Right lobe of liver (tissue), 6 donors: ENCODE measurements around the gene TSPYL2. TPM values are rescaled to one million over a fixed set of nuclear protein-coding genes. Genes with fewer than 3 reads are reported as not detected.

Source experiments
- ATAC-seq, 4 donors: fragments of 200-7000 bp; cut with Tn5 transposase; one replicate each; pipeline ENCODE4 v1.9.1; 2020; ENCODE audit warnings: mild to moderate bottlenecking in 4 of 4, moderate library complexity in 4 of 4
- DNase-seq, 3 donors: peaks; one replicate each; pipeline ENCODE4 v3.0.0-alpha.2; 2020
- H3K27ac ChIP-seq, 3 donors: fragments of 200-600 bp; one replicate each; pipeline ENCODE4 v1.8.0; 2022
- H3K27me3 ChIP-seq, 2 donors: fragments of 200-600 bp; one replicate each; pipeline ENCODE4 v1.8.0; 2022
- H3K36me3 ChIP-seq, 4 donors: fragments of 200-600 bp; sonication (generic) in 1 of 4; one replicate each; pipeline versions ENCODE4 v1.5.1 to v1.8.0; 2017 to 2022; ENCODE audit warnings: control low read depth in 1 of 4
- H3K4me1 ChIP-seq, 4 donors: fragments of 200-600 bp; sonication (generic) in 1 of 4; one replicate each; pipeline versions ENCODE4 v1.5.1 to v1.8.0; 2017 to 2022; ENCODE audit warnings: control low read depth in 1 of 4
- H3K4me3 ChIP-seq, 3 donors: fragments of 200-600 bp; one replicate each; pipeline ENCODE4 v1.8.0; 2022
- H3K9me3 ChIP-seq, 4 donors: fragments of 200-600 bp; sonication (generic) in 1 of 4; one replicate each; pipeline versions ENCODE4 v1.5.1 to v1.8.0; 2017 to 2022; ENCODE audit warnings: control low read depth in 1 of 4
- POLR2A ChIP-seq: fragments of 450-650 bp; IDR thresholded peaks from one replicate; pipeline ENCODE4 v1.6.1; 2017; ENCODE audit warnings: antibody characterized with exemption, mild to moderate bottlenecking
- WGBS: methylation state at CpG from one replicate; pipeline ENCODE4 v1.1.6; 2018; ENCODE audit warnings: low coverage, low lambda C conversion rate; ENCODE audit not compliant: insufficient coverage; ENCODE audit errors: missing lambda C conversion rate; 5-methylcytosine and 5-hydroxymethylcytosine counted together
- intact Hi-C, 2 donors: fragments of 100-400 bp; cut with DNase I; formaldehyde crosslinking; loops; one replicate each; pipeline versions ENCODE4 v1.11.2 to v1.14.1; 2022
- total RNA-seq, 6 experiments: library from RNA; depleted of rRNA in 2 of 6; stranded (reverse); fragments of >200 nt in 2 of 6; fragmentation: NEBNext Ultra II Directional in 3 of 6; extraction: Animal tissue kit (Norgen Biotek cat#: 25700) in 3 of 6; gene quantifications; one replicate each; pipeline versions ENCODE4 v1.1.0 to v1.2.4, GENCODE V29; 2016 to 2023
- TF ChIP-seq, protein P1 (sequence below), 4 donors: fragments of 200-600 bp in 3 of 4; fragments of 450-650 bp in 1 of 4; IDR thresholded peaks; one replicate each; pipeline versions ENCODE4 v1.5.1 to v1.8.0; 2016 to 2022; ENCODE audit warnings: antibody characterized with exemption in 4 of 4, mild to moderate bottlenecking in 2 of 4
- donor health status: DM: no; HTN: yes; CAD: no.
- donor health status: DM: no; HTN: no; CAD: no.
- donor health status: DM: no; HTN: no; CAD: no.
- donor health status: DM: no; HTN: yes; CAD: no.
- donor health status: DM: no; HTN: yes; CAD: no.

Gene TSPYL2
- total RNA-seq, 6 experiments from 2014 or later: 2.8 to 8.8 (median 4.9) TPM

DNA sequence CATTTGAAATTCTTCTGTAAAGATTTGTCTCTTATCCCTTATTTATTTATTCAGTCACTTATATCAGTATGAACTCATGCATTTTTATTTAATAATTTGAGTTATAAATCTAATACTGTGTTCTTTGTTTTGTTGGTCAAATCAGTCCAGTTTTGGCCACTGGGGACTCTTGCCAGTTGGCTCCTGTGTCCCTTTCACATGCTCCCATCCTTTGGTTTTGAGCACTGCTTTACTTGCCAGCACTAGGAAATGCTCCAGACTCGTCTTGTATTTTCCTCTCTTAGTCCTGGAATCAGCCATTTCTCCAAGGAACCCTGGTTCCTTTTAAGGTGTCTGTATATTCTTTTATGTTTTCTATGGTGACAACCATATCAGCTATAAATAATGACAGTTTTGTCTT is 39.8 kb downstream of the TSPYL2 start:
- intact Hi-C loops: no loop called here
- no peak for DNase-seq
- peaks cover 0 to 5% of the 10 kb centered on the region in 2 donors for H3K27me3 ChIP-seq
- ATAC-seq: peak in 1 of 4 donors; percentile 32
- TF ChIP-seq POLR2A: no peak
- TF ChIP-seq, protein P1, sequence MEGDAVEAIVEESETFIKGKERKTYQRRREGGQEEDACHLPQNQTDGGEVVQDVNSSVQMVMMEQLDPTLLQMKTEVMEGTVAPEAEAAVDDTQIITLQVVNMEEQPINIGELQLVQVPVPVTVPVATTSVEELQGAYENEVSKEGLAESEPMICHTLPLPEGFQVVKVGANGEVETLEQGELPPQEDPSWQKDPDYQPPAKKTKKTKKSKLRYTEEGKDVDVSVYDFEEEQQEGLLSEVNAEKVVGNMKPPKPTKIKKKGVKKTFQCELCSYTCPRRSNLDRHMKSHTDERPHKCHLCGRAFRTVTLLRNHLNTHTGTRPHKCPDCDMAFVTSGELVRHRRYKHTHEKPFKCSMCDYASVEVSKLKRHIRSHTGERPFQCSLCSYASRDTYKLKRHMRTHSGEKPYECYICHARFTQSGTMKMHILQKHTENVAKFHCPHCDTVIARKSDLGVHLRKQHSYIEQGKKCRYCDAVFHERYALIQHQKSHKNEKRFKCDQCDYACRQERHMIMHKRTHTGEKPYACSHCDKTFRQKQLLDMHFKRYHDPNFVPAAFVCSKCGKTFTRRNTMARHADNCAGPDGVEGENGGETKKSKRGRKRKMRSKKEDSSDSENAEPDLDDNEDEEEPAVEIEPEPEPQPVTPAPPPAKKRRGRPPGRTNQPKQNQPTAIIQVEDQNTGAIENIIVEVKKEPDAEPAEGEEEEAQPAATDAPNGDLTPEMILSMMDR (IDR thresholded peaks at IDR 0.05): no peak
- no peak overlapping the region for H3K4me3 ChIP-seq
- no peaks in the 10 kb centered on the region for H3K9me3 ChIP-seq
- WGBS: 33% methylated on average over 1 of the region's 1 CpG
- H3K27ac ChIP-seq: no peak overlapping the region
- H3K4me1 ChIP-seq: no peaks in the 10 kb centered on the region
- H3K36me3 ChIP-seq: no peaks in the 10 kb centered on the region

DNA sequence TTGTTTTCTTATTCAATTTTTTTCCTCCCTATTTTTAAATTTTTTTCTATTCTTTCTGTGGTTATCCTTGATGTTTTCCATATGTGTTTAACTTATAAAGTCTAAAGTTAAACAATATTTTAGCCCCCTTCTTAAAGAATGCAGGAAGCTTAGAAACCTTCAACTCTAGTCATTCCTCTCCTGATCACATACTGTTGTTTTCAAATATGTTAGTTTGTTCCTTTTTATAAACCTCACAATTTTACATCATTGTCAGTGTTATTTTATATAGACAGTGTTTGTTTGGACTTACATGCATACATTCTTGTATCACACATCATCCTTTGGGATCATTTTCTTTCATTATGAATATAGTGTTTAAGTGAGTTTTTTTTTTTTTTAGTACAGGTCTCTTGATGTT is 43.3 kb downstream of the TSPYL2 start:
- no peak for TF ChIP-seq POLR2A
- TF ChIP-seq, protein P1 (IDR thresholded peaks at IDR 0.05): no peak
- H3K4me3 ChIP-seq: no peak overlapping the region
- no peaks in the 10 kb centered on the region for H3K27me3 ChIP-seq
- H3K9me3 ChIP-seq: no peaks in the 10 kb centered on the region
- H3K4me1 ChIP-seq: no peaks in the 10 kb centered on the region
- H3K27ac ChIP-seq: no peak overlapping the region
- no peak for ATAC-seq
- no peak for DNase-seq
- no peaks in the 10 kb centered on the region for H3K36me3 ChIP-seq
- intact Hi-C loops: no loop called here

DNA sequence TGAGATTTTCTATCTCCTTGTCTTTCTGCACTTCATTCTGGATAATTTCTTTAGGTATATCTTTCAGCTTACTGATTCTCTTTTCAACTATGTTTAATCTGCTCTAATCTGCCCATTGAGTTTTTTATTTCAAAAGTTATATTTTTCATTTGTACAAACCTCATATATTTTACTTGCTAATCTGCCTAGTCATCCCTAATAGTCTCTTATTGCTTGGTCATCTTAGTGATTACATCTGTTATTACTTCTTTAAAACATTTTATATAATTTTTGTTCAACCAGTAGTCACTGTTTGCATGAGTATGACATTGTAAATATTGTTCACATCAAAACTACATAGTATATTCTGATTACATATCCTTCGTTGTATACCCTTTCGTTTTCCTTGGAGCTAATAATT is 44.2 kb downstream of the TSPYL2 start:
- H3K4me1 ChIP-seq: no peaks in the 10 kb centered on the region
- H3K27ac ChIP-seq: no peak overlapping the region
- 66% methylated on average over 2 of the region's 2 CpGs for WGBS
- intact Hi-C loops: no loop called here
- DNase-seq: no peak
- no peaks in the 10 kb centered on the region for H3K9me3 ChIP-seq
- TF ChIP-seq, protein P1 (IDR thresholded peaks at IDR 0.05): no peak
- no peak for TF ChIP-seq POLR2A
- ATAC-seq: no peak
- H3K4me3 ChIP-seq: no peak overlapping the region
- no peaks in the 10 kb centered on the region for H3K36me3 ChIP-seq
- H3K27me3 ChIP-seq: no peaks in the 10 kb centered on the region

DNA sequence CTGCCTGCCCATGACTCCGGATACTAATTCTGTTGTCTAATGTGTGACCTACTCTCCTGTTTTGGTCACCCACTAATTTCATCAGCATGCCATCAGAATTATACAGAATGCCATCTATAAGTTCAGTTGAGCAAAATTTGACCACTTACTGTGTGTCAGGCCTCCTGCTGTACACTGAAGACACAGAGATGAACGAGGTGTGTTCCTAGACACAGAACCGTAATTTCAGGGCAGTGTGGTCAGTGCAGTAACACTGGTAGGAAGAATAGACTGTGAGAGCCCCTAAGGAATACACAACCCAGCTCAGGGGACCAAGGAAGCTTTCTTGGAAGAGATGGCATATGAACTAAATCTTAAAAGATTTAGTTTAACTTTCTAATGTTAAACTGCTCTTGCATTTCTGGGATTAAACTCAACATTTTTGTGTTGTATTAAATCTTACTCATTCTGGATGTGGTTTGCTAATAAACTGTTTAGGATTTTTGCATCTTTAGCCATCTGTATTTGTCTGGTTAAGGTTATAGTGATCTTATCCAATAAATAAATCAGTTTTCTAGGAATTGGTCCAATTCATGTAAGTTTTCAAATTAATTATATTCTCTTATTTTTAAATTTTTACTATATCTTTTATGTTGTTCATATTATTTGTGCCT is 46.1 kb downstream of the TSPYL2 start:
- Histone ChIP-seq H3K27me3 (no peaks in the 10 kb centered on the region), H3K9me3 (no peaks in the 10 kb centered on the region), H3K27ac (no peak overlapping the region), H3K4me1 (no peaks in the 10 kb centered on the region), H3K4me3 (no peak overlapping the region), H3K36me3 (no peaks in the 10 kb centered on the region)
- ATAC-seq (no peak), DNase-seq (no peak)
- WGBS: 69% methylated on average over 2 of the region's 3 CpGs
- intact Hi-C loops: no loop called here
- TF ChIP-seq, protein P1 (IDR thresholded peaks at IDR 0.05): no peak
- TF ChIP-seq POLR2A: no peak

DNA sequence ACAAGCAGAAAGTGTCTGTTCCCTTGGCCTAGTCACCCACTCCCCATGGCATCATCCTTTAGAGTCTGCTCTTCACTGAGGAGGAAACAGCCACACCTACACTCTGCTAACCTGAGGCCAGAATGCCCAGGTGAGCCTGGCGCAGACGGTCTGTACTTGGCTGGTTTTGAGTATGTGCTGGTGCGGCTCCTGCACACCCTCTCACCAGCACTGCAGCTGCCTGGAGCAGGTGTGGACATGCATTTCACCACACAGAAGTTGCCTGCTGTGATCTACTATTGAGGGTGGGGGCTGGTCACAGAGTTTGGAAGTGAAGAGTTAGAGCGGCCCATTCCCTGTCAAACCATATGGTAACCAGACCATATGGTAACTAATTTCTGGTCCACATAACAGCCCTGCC is 51.2 kb downstream of the TSPYL2 start:
- no peak for ATAC-seq
- DNase-seq: no peak
- Histone ChIP-seq H3K36me3 (no peaks in the 10 kb centered on the region), H3K27me3 (no peaks in the 10 kb centered on the region), H3K4me1 (no peaks in the 10 kb centered on the region), H3K4me3 (no peak overlapping the region), H3K9me3 (no peaks in the 10 kb centered on the region), H3K27ac (no peak overlapping the region)
- TF ChIP-seq POLR2A: no peak
- TF ChIP-seq, protein P1 (IDR thresholded peaks at IDR 0.05): no peak
- 80% methylated on average over 1 of the region's 4 CpGs for WGBS
- intact Hi-C loops: no loop called here
